Nephron progenitor cell (in vitro differentiated cells): ENCODE results near the gene MAP3K5.
"Not testable (repeated sequence)": the region's sequence is repeated elsewhere in the genome, so short reads cannot be mapped to it uniquely, and the experiment has no call there.

Experiments
- DNase-seq: peaks from one replicate; pipeline ENCODE4 v3.0.0; 2021
- H3K27ac Mint-ChIP-seq: 2 replicates; pipeline ENCODE4 v1.8.0; 2021; ENCODE audit warnings: mild to moderate bottlenecking, moderate library complexity, mixed read lengths
- H3K27me3 Mint-ChIP-seq: 2 replicates; pipeline ENCODE4 v1.8.0; 2021; ENCODE audit warnings: mild to moderate bottlenecking, low read depth, mixed read lengths; ENCODE audit not compliant: poor library complexity
- H3K36me3 Mint-ChIP-seq: 2 replicates; pipeline ENCODE4 v1.8.0; 2021; ENCODE audit warnings: low read depth, mixed read lengths
- H3K4me1 Mint-ChIP-seq: 2 replicates; pipeline ENCODE4 v1.8.0; 2021; ENCODE audit warnings: mixed read lengths
- H3K4me3 Mint-ChIP-seq: 2 replicates; pipeline ENCODE4 v1.8.0; 2021; ENCODE audit warnings: mild to moderate bottlenecking, moderate library complexity, mixed read lengths
- H3K9me3 Mint-ChIP-seq: 2 replicates; pipeline ENCODE4 v1.8.0; 2021; ENCODE audit warnings: mild to moderate bottlenecking, moderate library complexity, mixed read lengths
- CTCF ChIP-seq: fragments of 200-600 bp; sonication (generic); IDR thresholded peaks from 2 replicates; pipeline ENCODE4 v1.5.0; 2021; ENCODE audit warnings: antibody characterized with exemption

Gene MAP3K5

DNA sequence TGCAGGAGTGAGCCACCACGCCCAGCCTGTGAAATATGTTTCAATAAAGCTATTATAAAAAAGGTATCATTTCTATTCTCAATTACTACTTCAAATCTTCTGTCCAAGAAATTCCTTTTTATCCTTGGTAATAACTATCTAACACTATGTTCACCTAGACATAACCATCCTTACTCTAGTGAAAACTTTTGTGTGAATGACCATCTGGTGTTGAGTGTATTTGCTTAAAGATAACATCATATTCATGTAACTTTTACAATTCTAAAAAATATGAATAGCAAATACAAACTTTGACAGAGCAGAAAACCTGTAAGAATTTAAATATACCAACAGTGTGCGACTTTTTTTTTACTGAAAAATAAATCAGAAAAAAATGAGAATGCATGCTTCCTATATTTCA is 96.9 kb downstream of the MAP3K5 start:
- no peak for TF ChIP-seq CTCF
- H3K9me3 Mint-ChIP-seq = no peaks in the 10 kb centered on the region
- no peak overlapping the region for H3K4me3 Mint-ChIP-seq
- peaks cover 5% of the 10 kb centered on the region for H3K4me1 Mint-ChIP-seq
- no peaks in the 10 kb centered on the region for H3K36me3 Mint-ChIP-seq
- no peak overlapping the region for H3K27ac Mint-ChIP-seq
- H3K27me3 Mint-ChIP-seq = peaks cover 13% of the 10 kb centered on the region
- DNase-seq = no peak

DNA sequence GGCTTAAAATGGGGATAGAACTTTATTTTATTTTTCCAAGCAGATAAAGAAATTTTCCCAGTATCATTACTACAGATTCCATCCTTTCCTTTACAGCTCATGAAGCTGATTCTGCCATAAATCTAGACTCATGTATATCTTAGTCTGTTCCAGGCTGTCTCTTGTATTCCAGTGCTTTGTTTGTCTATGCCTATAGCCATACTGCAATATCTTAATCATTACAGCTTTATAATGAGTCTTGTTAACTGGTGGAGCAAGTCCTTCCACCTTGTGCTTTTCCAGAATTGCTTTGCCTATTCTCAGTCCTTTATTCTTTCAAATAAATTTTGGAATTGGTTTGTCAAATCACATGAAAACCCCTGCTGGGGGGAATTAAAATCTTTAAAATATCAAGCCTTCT is 99.2 kb downstream of the MAP3K5 start:
- H3K4me3 Mint-ChIP-seq = no peak overlapping the region
- peaks cover 3% of the 10 kb centered on the region for H3K27me3 Mint-ChIP-seq
- DNase-seq = no peak
- peaks cover under 1% of the 10 kb centered on the region for H3K9me3 Mint-ChIP-seq
- no peak for TF ChIP-seq CTCF
- H3K27ac Mint-ChIP-seq = no peak overlapping the region
- no peaks in the 10 kb centered on the region for H3K36me3 Mint-ChIP-seq
- H3K4me1 Mint-ChIP-seq = peaks cover 5% of the 10 kb centered on the region

- not testable (repeated sequence) for H3K4me1 Mint-ChIP-seq, H3K27ac Mint-ChIP-seq, H3K4me3 Mint-ChIP-seq, H3K27me3 Mint-ChIP-seq, DNase-seq, H3K36me3 Mint-ChIP-seq
- peaks cover 20% of the 10 kb centered on the region for H3K9me3 Mint-ChIP-seq
These were observed 104.4 kb downstream of the MAP3K5 start for GRCh38 chr6:136687894-136688293.

DNA sequence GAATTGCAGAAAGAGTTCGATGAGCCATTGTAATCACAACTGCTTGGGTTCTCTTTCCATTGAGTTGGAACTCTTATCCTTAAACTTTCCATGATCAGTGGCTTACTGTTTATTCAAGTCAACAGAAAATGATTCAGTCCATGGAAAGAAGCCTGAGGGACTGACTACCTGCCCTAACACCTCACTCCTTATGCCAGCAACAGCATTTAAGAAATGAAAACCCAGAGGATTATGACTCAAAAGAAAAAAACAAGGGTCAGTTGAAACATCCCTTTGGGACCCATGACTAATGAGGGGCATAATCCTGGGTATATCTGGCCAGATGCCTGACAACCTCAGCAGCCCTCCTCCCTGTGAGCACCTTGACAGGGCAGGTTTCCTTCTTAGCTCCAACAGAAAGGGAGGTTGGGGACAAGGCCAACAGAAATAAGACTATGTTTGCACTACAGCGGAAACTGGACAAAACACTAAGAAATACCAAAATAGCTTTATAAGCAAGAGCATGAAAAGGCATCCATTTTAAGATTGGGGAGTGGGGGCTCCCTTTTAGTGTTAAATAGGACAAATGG is 106.7 kb downstream of the MAP3K5 start:
- DNase-seq = no peak
- Mint-ChIP-seq H3K36me3 (no peaks in the 10 kb centered on the region), H3K4me3 (no peak overlapping the region), H3K4me1 (no peaks in the 10 kb centered on the region), H3K9me3 (peaks cover 20% of the 10 kb centered on the region), H3K27me3 (peaks cover 7% of the 10 kb centered on the region), H3K27ac (no peak overlapping the region)
- TF ChIP-seq CTCF = no peak

GRCh38 chr6:136684466-136684865 is 107.8 kb downstream of the MAP3K5 start:
- H3K4me3 Mint-ChIP-seq = no peak overlapping the region
- no peak overlapping the region for H3K27ac Mint-ChIP-seq
- peaks cover 7% of the 10 kb centered on the region for H3K27me3 Mint-ChIP-seq
- no peak for TF ChIP-seq CTCF
- no peaks in the 10 kb centered on the region for H3K36me3 Mint-ChIP-seq
- H3K9me3 Mint-ChIP-seq = peaks cover 20% of the 10 kb centered on the region
- DNase-seq = no peak
- no peaks in the 10 kb centered on the region for H3K4me1 Mint-ChIP-seq

- no peak for DNase-seq
- H3K4me1 Mint-ChIP-seq = no peaks in the 10 kb centered on the region
- H3K4me3 Mint-ChIP-seq = no peak overlapping the region
- no peak overlapping the region for H3K27ac Mint-ChIP-seq
- H3K36me3 Mint-ChIP-seq = no peaks in the 10 kb centered on the region
- no peak for TF ChIP-seq CTCF
- peaks cover 7% of the 10 kb centered on the region for H3K27me3 Mint-ChIP-seq
- H3K9me3 Mint-ChIP-seq = peaks cover 20% of the 10 kb centered on the region
These were observed 108.9 kb downstream of the MAP3K5 start for GRCh38 chr6:136683209-136683941.
